ENCODE measurements around the gene SHCBP1. TPM values are rescaled to one million over a fixed set of nuclear protein-coding genes. Genes with fewer than 3 reads are reported as not detected.
"Not testable (repeated sequence)": the region's sequence is repeated elsewhere in the genome, so short reads cannot be mapped to it uniquely, and the experiment has no call there.

SHCBP1 gene
- total RNA-seq, 4 donors from 2014 or later: 1.3 to 6.3 (median 4.3) TPM

DNA sequence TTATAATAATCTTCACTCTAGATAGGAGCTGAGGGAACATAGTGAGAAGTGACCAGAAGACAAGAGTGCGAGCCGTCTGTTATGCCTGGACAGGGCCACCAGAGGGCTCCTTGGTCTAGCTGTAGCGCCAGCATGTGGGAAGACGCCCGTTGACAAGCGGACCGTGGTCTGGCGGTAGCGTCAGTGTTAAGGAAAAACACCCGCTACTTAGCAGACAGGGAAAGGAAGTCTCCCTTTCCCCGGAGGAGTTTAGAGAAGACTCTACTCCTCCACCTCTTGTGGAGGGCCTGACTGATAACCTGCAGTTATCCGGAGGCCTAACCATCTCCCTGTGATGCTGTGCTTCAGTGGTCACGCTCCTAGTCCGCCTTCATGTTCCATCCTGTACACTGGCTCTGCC lies 66.7 kb downstream of the SHCBP1 start:
- 23% methylated on average over 14 of the region's 14 CpGs for WGBS
- DNase-seq (ENCODE audit: low spot score in 2 of 2); H3K4me3 ChIP-seq: not testable (repeated sequence)

DNA sequence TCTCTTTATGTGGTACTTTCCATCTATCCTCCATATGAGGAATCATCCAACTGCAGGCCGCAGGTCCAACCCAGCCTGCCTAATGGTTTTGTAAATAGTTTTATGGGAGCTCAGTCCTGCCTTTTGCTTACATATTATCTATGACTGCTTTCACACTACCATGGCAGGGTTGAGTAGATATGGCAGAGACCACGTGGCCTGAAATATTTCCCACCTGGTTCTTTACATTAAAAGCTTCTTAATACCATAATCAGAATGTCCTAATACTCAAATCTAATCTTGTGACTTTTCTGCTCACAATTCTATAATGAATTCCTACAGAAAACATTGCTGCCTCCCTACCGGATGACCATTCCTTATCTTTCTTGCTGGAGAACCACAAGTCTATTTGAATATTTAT lies 71.7 kb downstream of the SHCBP1 start:
- no peak for TF ChIP-seq POLR2A (IDR thresholded peaks at IDR 0.05)
- TF ChIP-seq, protein P1, sequence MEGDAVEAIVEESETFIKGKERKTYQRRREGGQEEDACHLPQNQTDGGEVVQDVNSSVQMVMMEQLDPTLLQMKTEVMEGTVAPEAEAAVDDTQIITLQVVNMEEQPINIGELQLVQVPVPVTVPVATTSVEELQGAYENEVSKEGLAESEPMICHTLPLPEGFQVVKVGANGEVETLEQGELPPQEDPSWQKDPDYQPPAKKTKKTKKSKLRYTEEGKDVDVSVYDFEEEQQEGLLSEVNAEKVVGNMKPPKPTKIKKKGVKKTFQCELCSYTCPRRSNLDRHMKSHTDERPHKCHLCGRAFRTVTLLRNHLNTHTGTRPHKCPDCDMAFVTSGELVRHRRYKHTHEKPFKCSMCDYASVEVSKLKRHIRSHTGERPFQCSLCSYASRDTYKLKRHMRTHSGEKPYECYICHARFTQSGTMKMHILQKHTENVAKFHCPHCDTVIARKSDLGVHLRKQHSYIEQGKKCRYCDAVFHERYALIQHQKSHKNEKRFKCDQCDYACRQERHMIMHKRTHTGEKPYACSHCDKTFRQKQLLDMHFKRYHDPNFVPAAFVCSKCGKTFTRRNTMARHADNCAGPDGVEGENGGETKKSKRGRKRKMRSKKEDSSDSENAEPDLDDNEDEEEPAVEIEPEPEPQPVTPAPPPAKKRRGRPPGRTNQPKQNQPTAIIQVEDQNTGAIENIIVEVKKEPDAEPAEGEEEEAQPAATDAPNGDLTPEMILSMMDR (IDR thresholded peaks at IDR 0.05): no peak
- no peak for TF ChIP-seq EP300 (IDR thresholded peaks at IDR 0.05)
- Histone ChIP-seq H3K4me1 (no peaks in the 10 kb centered on the region), H3K36me3 (no peaks in the 10 kb centered on the region), H3K9me3 (no peaks in the 10 kb centered on the region), H3K27me3 (peaks cover 2% of the 10 kb centered on the region), H3K27ac (no peak overlapping the region), H3K4me3 (no peak overlapping the region)
- DNase-seq (ENCODE audit: low spot score in 2 of 2): no peak
- WGBS: 68% methylated on average over 3 of the region's 3 CpGs

More for the DNA sequence above, 66.7 kb downstream of the SHCBP1 start:
- not testable (repeated sequence) for H3K36me3 ChIP-seq, H3K9me3 ChIP-seq, H3K27me3 ChIP-seq, H3K27ac ChIP-seq, H3K4me1 ChIP-seq
- TF ChIP-seq, protein P1 (IDR thresholded peaks at IDR 0.05): peak in 1 of 2 donors; percentile 81

Other genes with a start within 250 kb of the SHCBP1 start
- gene VPS35, start 67.8 kb upstream of the SHCBP1 start, total RNA-seq: 10 to 100 TPM; 49.1 to 74.8 (median 60.7) TPM
- 1 to 10 TPM; 1.8 to 3.2 (median 2.1) TPM for gene ORC6, start 68.3 kb upstream of the SHCBP1 start, total RNA-seq
- under 1 TPM in 2 of 4 donors, not detected in 2; 0.13 to 0.32 TPM for gene MYLK3, start 127.0 kb upstream of the SHCBP1 start, total RNA-seq
- 10 to 100 TPM in 1 of 4 donors, 1 to 10 TPM in 3; 4.9 to 12.6 (median 6.8) TPM for gene C16orf87, start 209.8 kb upstream of the SHCBP1 start, total RNA-seq

Data from suprapubic skin (tissue), 4 donors.